ENCODE measurements around the gene KRTAP10-7. TPM values are rescaled to one million over a fixed set of nuclear protein-coding genes. Genes with fewer than 3 reads are reported as not detected.

KRTAP10-7 gene
- total and polyA plus RNA-seq, 9 of the 15 experiments (the other 6 are each of a cell fraction or from before 2014, with no cell fraction given): not detected

- peak; percentile 24 for TF ChIP-seq PRDM10 (IDR thresholded peaks at IDR 0.05; ENCODE audit: partially characterized antibody)
- TF ChIP-seq KLF13 (tag; IDR thresholded peaks at IDR 0.05; ENCODE audit: borderline replicate concordance, low read depth): peak; percentile 49; the same call in 1 of the 2 replicates
- peak; percentile 72 for TF ChIP-seq CREB3 (tag; conservative IDR thresholded peaks at IDR 0.05; ENCODE audit: low read depth)
- TF ChIP-seq PML (IDR thresholded peaks at IDR 0.05; ENCODE audit: low read length): no peak
- TF ChIP-seq ZNF512 (tag; IDR thresholded peaks at IDR 0.05): 0 out of 2 replicates have a peak, but pooled peaks have one; percentile 22
- TF ChIP-seq ASH1L (IDR thresholded peaks at IDR 0.05; ENCODE audit: borderline replicate concordance, low read depth, partially characterized antibody): no peak
- 0 out of 2 replicates have a peak, but pooled peaks have one; percentile 7 for TF ChIP-seq PTTG1 (tag; IDR thresholded peaks at IDR 0.05; ENCODE audit: low read depth)
Observed at GRCh38 chr21:44594406-44594916, 5.9 kb upstream of the KRTAP10-7 start (continued).
